22Rv1 (cell line): Measurements from ENCODE around the gene MMS19.
A peak's percentile ranks its signal among the peaks of the same experiment; 100 is the strongest.

Experiments used
- H3K27ac ChIP-seq: fragments of 450-650 bp; 2 replicates; pipeline ENCODE4 v1.5.1; 2017
- ZFX ChIP-seq: fragments of 450-650 bp; IDR thresholded peaks from 2 replicates; pipeline ENCODE4 v1.6.1; 2017; ENCODE audit warnings: antibody characterized with exemption, borderline replicate concordance
- TF ChIP-seq, protein P1 (sequence below): fragments of 450-650 bp; IDR thresholded peaks from 2 replicates; pipeline ENCODE4 v1.5.1; 2017; ENCODE audit warnings: mild to moderate bottlenecking

MMS19 gene

GRCh38 chr10:97500297-97500575 lies 2.0 kb upstream of the MMS19 start:
- no peak overlapping the region for H3K27ac ChIP-seq

GRCh38 chr10:97499561-97500296 lies 1.5 kb upstream of the MMS19 start:
- TF ChIP-seq, protein P1, sequence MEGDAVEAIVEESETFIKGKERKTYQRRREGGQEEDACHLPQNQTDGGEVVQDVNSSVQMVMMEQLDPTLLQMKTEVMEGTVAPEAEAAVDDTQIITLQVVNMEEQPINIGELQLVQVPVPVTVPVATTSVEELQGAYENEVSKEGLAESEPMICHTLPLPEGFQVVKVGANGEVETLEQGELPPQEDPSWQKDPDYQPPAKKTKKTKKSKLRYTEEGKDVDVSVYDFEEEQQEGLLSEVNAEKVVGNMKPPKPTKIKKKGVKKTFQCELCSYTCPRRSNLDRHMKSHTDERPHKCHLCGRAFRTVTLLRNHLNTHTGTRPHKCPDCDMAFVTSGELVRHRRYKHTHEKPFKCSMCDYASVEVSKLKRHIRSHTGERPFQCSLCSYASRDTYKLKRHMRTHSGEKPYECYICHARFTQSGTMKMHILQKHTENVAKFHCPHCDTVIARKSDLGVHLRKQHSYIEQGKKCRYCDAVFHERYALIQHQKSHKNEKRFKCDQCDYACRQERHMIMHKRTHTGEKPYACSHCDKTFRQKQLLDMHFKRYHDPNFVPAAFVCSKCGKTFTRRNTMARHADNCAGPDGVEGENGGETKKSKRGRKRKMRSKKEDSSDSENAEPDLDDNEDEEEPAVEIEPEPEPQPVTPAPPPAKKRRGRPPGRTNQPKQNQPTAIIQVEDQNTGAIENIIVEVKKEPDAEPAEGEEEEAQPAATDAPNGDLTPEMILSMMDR: no peak
- TF ChIP-seq ZFX: no peak
- no peak overlapping the region for H3K27ac ChIP-seq

More at GRCh38 chr10:97500297-97500575, 2.0 kb upstream of the MMS19 start:
- no peak for TF ChIP-seq ZFX
- TF ChIP-seq, protein P1: no peak

DNA sequence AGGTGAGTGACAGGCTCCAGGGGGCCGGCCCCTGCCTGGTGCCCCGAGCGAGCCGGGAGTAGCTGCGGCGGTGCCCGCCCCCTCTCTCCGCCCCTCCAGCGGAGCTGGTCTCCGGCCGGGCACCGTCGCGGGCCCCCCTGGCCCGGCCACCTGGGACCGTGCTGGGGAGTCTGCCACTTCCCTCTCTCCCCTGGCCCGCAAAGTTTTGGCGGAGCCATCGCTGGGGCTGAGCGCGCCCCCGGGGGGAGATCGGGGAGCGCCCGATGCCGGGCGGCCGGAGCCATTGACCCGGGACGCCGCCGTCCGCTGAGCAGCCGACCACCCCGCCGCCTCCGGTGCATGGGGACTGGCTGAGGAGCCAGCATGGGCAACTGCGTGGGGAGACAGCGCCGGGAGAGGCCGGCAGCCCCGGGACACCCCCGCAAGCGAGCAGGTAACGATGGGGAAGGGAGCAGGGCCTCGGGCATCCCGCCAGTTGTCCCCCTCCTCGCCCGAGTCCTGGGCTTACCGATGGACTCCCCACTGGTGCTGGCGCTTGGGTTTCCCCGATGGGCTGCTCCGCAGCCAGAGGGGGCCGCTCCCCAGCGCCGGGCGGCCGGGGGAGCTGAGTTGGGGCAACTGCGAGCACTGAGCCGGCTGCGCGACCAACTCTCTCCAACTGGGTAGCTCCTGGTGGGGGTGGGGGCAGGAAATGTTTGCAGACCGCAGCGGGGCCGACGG lies 779 bp upstream of the MMS19 start, which contains the start of gene UBTD1:
UBTD1 (plus strand) TSS at position 84 of the 720 bp plus-strand sequence; CDS start at position 364, 280 bp downstream.
- peak within 1 kb of the TSS; percentile 91 for H3K27ac ChIP-seq
- TF ChIP-seq, protein P1: no peak
- no peak for TF ChIP-seq ZFX

GRCh38 chr10:97497572-97498075 lies 598 bp downstream of the MMS19 start:
- peak overlapping the region; percentile 91 for H3K27ac ChIP-seq
- no peak for TF ChIP-seq ZFX
- TF ChIP-seq, protein P1: no peak

DNA sequence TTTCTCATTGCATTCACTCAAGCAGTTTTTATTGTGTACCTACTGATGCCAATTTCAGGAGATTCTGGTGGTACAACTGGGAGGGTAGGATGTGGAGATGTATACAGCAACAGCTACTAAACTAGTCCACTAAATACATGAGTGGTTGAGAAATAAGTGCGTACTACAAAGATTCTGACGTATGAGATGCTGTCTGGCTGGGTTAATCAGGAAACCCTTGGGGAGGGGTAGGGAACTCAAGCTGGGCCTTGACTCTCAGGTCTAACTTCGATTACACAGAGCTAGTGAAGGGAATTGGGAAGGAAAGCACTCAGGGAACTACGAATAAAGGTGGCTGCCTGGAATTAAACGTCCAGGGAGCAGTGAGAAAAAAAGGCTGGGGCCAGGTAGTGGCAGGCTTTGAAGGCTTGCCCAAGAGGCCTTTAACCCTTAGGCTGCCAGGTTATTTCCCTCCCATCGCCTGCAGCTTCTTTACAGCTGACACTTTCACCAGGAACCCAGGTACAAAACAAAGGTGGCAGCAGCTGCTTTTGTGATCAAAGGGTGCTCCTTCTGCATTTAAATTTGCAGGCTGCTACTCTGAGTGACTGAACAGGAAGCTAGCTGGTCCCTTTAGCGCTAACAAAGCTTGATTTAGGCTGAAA lies 3.2 kb downstream of the MMS19 start:
- no peak for TF ChIP-seq ZFX
- TF ChIP-seq, protein P1: no peak
- H3K27ac ChIP-seq: no peak overlapping the region

GRCh38 chr10:97494151-97494550 lies 4.1 kb downstream of the MMS19 start:
- H3K27ac ChIP-seq: no peak overlapping the region
- TF ChIP-seq, protein P1: no peak
- TF ChIP-seq ZFX: no peak
